Activated T-cell treated with anti-CD3 and anti-CD28 coated beads, Interleukin-2, amount 50 U/mL, for 4 hours (primary cell): ENCODE data around the gene SWT1. TPM values are rescaled to one million over a fixed set of nuclear protein-coding genes. Genes with fewer than 3 reads are reported as not detected.

Experiments
- total RNA-seq, 3 donors: library from RNA; stranded (reverse); gene quantifications; one replicate each; pipeline ENCODE4 v1.2.1, GENCODE V29; 2021

Gene SWT1
- total RNA-seq, 3 donors from 2014 or later, result 0.66 to 1.7 (median 1.0) TPM

Other genes starting within 250 kb of the SWT1 start
- 10 to 100 TPM in 2 of 3 donors, 1 to 10 TPM in 1; 5.6 to 14.2 (median 12.2) TPM for gene NIBAN1, start 182.7 kb upstream of the SWT1 start, total RNA-seq
- gene RNF2, start 111.6 kb upstream of the SWT1 start, total RNA-seq, result 10 to 100 TPM; 26.7 to 29.7 (median 27.2) TPM
- 10 to 100 TPM; 13.7 to 16.8 (median 15.3) TPM for gene TRMT1L, start 214 bp upstream of the SWT1 start, total RNA-seq
- gene IVNS1ABP, start 160.1 kb downstream of the SWT1 start, total RNA-seq, result 10 to 100 TPM; 52.8 to 61.2 (median 54.3) TPM